VCaP (cell line): ENCODE results near the gene ADORA2B.

ENCODE experiments used
- H3K27ac ChIP-seq: fragments of 450-650 bp; 2 replicates; pipeline ENCODE4 v1.5.1; 2017
- TF ChIP-seq, protein P1 (sequence below): fragments of 450-650 bp; conservative IDR thresholded peaks from 2 replicates; pipeline ENCODE4 v1.5.1; 2017; ENCODE audit warnings: mild to moderate bottlenecking, moderate library complexity

Gene ADORA2B

DNA sequence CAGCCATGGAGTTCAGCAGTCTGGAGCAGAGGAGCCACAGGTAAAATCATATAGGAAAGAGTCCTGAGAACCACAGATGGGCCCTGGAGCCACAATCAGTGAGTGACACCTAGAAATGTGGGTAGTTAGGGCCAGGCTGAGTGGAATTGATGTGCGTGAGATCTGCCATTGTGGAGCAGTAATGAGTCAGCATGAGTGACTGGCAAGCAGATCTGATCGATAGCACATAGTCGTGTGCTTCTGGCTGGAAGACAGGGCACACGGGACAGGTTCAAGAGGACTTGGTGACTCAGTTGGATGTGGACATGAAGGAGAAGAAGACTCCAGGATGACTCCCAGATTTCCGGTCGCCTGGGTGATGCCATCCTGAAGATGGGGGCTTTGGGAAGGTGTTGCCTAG is 12.3 kb downstream of the ADORA2B start:
- TF ChIP-seq, protein P1, sequence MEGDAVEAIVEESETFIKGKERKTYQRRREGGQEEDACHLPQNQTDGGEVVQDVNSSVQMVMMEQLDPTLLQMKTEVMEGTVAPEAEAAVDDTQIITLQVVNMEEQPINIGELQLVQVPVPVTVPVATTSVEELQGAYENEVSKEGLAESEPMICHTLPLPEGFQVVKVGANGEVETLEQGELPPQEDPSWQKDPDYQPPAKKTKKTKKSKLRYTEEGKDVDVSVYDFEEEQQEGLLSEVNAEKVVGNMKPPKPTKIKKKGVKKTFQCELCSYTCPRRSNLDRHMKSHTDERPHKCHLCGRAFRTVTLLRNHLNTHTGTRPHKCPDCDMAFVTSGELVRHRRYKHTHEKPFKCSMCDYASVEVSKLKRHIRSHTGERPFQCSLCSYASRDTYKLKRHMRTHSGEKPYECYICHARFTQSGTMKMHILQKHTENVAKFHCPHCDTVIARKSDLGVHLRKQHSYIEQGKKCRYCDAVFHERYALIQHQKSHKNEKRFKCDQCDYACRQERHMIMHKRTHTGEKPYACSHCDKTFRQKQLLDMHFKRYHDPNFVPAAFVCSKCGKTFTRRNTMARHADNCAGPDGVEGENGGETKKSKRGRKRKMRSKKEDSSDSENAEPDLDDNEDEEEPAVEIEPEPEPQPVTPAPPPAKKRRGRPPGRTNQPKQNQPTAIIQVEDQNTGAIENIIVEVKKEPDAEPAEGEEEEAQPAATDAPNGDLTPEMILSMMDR: no peak
- no peak overlapping the region for H3K27ac ChIP-seq

DNA sequence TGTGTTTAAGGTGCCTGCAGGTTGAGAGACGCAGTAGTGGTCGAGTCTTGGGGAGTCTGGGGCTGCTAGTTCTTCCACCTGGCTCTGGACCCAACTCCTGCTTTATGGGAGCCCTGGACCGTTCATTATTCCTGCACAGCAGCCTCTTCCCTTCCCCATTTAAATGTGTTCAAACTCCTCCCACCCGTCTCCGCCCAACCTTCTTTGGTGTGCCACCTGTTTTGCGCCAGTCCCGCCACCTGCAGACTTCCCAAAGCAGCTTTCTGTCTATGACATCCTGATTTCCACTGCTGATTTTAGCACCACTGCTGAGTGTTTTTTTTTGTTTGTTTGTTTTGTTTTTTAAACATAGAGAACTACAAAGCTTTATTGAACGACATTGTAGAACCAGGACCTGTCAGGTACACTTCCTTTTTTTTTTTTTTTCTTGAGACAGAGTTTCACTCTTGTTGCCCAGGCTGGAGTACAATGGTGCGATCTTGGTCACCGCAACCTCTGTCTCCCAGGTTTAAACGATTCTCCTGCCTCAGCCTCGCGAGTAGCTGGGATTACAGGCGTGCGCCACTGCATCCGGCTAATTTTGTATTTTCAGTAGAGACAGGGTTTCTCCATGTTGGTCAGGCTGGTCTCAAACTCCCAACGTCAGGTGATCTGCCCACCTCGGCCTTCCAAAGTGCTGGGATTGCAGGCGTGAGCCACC is 12.8 kb downstream of the ADORA2B start:
- H3K27ac ChIP-seq: no peak overlapping the region

DNA sequence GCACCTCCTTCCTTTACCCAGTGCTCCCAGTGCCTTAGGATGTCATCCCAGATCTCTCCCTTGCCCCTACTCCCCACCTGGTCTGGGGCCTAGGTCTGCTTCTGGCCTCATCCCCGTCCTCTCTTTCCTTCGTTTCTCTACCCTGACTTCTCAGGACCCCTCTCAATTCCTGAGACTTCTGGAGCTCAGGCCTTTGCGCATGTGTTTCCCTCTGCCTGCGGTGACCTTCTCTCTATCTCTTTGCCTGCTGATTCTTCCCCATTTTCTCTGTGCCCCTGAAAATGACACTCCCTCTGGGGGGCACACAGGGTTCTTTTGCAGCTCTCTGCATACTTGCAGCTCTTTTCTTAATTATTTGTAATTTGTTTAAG is 13.5 kb downstream of the ADORA2B start:
- TF ChIP-seq, protein P1: no peak
- H3K27ac ChIP-seq: no peak overlapping the region

More for the DNA sequence above, 12.8 kb downstream of the ADORA2B start:
- TF ChIP-seq, protein P1: no peak

DNA sequence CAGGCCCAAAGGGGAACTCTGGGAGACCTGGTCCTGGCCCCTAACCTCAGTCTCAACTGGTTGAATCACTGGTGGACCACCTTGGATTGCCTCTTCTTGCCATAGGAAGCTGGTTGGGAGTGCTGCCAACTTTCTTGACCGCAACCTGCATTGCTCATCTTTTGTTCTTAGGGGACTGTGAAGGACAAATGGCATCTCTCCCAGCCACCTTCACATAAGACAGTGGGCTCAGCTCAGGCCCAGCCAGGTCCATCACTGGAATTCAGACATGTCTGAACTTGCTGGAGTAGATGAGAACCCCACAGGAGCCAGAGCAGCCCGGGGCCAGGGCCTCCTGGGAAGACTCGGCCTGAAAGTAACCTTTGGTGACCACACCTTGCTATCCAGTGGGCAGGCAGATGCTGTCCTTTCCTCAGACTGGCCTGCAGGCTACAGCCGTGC is 18.8 kb downstream of the ADORA2B start:
- TF ChIP-seq, protein P1: no peak
- H3K27ac ChIP-seq: no peak overlapping the region

DNA sequence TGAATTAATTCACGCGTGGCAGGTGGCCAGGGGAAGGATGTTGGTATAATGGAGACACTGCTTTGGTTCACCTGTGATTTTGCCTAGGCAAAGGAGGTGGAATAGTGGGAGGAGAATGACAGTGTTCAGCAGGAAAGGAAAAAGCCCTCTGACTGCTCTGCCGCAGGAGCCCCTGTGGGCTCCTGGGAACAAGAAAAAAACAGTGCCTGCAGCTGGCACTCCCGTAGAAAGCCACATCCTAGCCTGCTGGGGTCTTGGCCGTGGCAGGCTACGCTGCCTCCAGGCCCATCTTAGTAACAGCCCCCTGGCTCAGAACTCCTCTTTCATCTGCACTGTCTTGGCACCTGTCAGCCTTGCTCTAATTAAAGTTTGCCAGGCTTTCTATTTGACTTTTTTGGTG is 20.6 kb downstream of the ADORA2B start:
- TF ChIP-seq, protein P1: no peak

DNA sequence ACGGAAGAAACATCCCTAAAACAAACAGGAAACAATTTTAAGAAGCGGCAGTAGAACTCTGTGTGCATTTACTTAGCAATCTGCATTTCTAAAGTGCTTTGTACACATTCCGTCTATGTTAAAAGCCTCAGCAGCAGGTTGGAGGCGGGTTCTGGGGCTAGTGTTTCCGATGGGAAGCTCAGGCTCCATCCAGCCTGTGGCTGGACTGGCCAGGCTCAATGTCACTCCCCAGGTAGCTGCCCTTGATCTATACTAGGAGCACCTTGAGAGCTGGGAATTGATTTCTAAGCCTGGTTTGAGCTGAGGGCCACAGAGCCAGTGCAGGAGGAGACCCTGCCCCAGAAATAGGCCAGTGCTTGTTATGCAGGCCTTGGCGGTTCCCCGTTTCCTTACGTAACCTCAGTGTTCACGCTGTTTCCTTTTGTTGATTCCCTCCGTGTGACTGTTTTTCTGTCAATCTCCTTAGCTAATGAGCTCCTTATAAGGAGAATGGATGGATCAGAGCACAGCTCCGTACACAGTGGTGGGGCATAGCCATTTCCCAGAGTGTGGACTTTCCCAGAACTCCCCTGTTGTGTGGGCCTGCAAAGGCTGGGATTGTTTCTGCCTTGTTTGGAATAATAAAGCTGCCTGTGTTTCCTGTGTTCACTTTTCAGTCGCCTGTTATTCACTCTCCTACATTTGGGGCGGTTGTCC is 21.4 kb downstream of the ADORA2B start:
- TF ChIP-seq, protein P1: no peak

More for the DNA sequence above, 20.6 kb downstream of the ADORA2B start:
- peak overlapping the region; percentile 86 for H3K27ac ChIP-seq

DNA sequence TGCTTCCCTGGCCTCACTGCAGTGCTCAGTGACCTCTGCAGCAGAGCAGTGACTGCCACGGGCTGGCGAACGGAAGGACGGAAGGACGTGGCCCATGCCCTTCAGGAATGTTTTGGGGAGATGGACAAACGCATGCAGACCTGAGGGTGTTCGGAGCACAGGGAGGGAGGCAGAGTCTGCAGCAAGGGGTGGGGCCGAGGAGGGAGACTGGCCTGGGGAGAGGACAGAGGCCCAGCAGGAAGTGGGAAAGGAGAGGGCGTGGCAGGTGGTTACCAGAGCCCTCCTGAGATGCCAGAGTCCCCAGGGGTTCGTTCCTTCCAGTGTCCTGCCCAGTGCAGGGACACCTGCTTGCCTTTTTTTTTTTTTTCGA is 21.9 kb downstream of the ADORA2B start:
- TF ChIP-seq, protein P1: no peak

More for the DNA sequence above, 21.4 kb downstream of the ADORA2B start:
- peak overlapping the region; percentile 86 for H3K27ac ChIP-seq

More for the DNA sequence above, 21.9 kb downstream of the ADORA2B start:
- H3K27ac ChIP-seq: peak overlapping the region; percentile 86
